SU-DHL-6 (cell line): ENCODE measurements around the gene HOXD4.

Source experiments
- CTCF ChIP-seq: fragments of 200-600 bp; sonication (generic); IDR thresholded peaks from one replicate; pipeline ENCODE4 v1.5.1; 2017; ENCODE audit warnings: antibody characterized with exemption, mild to moderate bottlenecking, low read length, moderate library complexity; ENCODE audit not compliant: insufficient read depth, poor library complexity, severe bottlenecking
- EZH2phosphoT487 ChIP-seq: fragments of 200-600 bp; sonication (generic), shearing (Covaris generic); conservative IDR thresholded peaks from 2 replicates; pipeline ENCODE4 v1.6.1; 2018; ENCODE audit warnings: mild to moderate bottlenecking, antibody characterized with exemption, low read length, moderate library complexity, mixed read lengths

GRCh38 chr2:176182671-176183070, 31.3 kb downstream of the HOXD4 start:
- TF ChIP-seq CTCF (no peak), EZH2phosphoT487 (no peak)
